Adrenal gland (tissue), 5 donors: ENCODE results near the gene SIRPA.

Experiments used
- CTCF ChIP-seq, 6 experiments: fragments of 450-650 bp in 4 of 6; fragments of 200-600 bp in 2 of 6; sonication (generic) in 1 of 6; IDR thresholded peaks; 1 replicate in 5 of 6; 2 replicates in 1 of 6; pipeline versions ENCODE4 v1.5.1 to v1.8.0; 2016 to 2021; ENCODE audit warnings: antibody characterized with exemption in 6 of 6, mild to moderate bottlenecking in 2 of 6, moderate library complexity in 1 of 6
- POLR2A ChIP-seq, 2 donors: fragments of 450-650 bp; IDR thresholded peaks; one replicate each; pipeline ENCODE4 v1.6.1; 2017; ENCODE audit warnings: antibody characterized with exemption in 2 of 2, mild to moderate bottlenecking in 2 of 2, moderate library complexity in 1 of 2
- donor health status: DM: no; HTN: no; CAD: no.

GRCh38 chr20:1868856-1869255 lies 26.4 kb upstream of the SIRPA start:
- no peak for TF ChIP-seq CTCF (IDR thresholded peaks at IDR 0.05)
- no peak for TF ChIP-seq POLR2A (IDR thresholded peaks at IDR 0.05)
